Muscle of leg (tissue), 11 donors: ENCODE results near the gene EIF4G1. TPM values are rescaled to one million over a fixed set of nuclear protein-coding genes. Genes with fewer than 3 reads are reported as not detected.

Experiments used
- DNase-seq: peaks from one replicate; pipeline ENCODE4 v3.0.0; 2013
- H3K27ac ChIP-seq: one replicate; pipeline ENCODE4 v1.5.1; 2013; ENCODE audit warnings: mild to moderate bottlenecking, low read length, control low read depth
- H3K27me3 ChIP-seq: one replicate; pipeline ENCODE4 v1.6.1; 2013; ENCODE audit warnings: low read length; ENCODE audit not compliant: control insufficient read depth, insufficient read depth
- H3K36me3 ChIP-seq: one replicate; pipeline ENCODE4 v1.6.1; 2013; ENCODE audit warnings: low read length; ENCODE audit not compliant: control insufficient read depth, insufficient read depth
- H3K4me1 ChIP-seq: one replicate; pipeline ENCODE4 v1.6.1; 2013; ENCODE audit warnings: low read length; ENCODE audit not compliant: control insufficient read depth, insufficient read depth
- H3K4me3 ChIP-seq: one replicate; pipeline ENCODE4 v1.5.1; 2013; ENCODE audit warnings: low read length, control low read depth
- H3K9me3 ChIP-seq: replicated peaks from 2 replicates; pipeline ENCODE4 v1.6.1; 2013; ENCODE audit warnings: low read depth, low read length; ENCODE audit not compliant: control insufficient read depth
- WGBS: methylation state at CpG from one replicate; pipeline ENCODE4 v1.1.5; 2013; ENCODE audit warnings: missing lambda C conversion rate; ENCODE audit not compliant: insufficient coverage; 5-methylcytosine and 5-hydroxymethylcytosine counted together
- polyA plus RNA-seq, 8 donors: library from polyadenylated mRNA; unstranded; fragments of 120-200 nt; gene quantifications; one replicate each; pipeline versions ENCODE4 v1.2.1 to v1.2.3, GENCODE V29; 2013; ENCODE audit warnings: inconsistent platforms in 1 of 8, low replicate concordance in 1 of 8; ENCODE audit not compliant: insufficient read length in 8 of 8, insufficient read depth in 1 of 8
- total RNA-seq: library from RNA; stranded (reverse); fragments of 120-200 nt; gene quantifications from one replicate; pipeline ENCODE4 v1.2.4, GENCODE V29; 2013

Gene EIF4G1
- total and polyA plus RNA-seq, 9 donors = 115 to 242 (median 193) TPM

DNA sequence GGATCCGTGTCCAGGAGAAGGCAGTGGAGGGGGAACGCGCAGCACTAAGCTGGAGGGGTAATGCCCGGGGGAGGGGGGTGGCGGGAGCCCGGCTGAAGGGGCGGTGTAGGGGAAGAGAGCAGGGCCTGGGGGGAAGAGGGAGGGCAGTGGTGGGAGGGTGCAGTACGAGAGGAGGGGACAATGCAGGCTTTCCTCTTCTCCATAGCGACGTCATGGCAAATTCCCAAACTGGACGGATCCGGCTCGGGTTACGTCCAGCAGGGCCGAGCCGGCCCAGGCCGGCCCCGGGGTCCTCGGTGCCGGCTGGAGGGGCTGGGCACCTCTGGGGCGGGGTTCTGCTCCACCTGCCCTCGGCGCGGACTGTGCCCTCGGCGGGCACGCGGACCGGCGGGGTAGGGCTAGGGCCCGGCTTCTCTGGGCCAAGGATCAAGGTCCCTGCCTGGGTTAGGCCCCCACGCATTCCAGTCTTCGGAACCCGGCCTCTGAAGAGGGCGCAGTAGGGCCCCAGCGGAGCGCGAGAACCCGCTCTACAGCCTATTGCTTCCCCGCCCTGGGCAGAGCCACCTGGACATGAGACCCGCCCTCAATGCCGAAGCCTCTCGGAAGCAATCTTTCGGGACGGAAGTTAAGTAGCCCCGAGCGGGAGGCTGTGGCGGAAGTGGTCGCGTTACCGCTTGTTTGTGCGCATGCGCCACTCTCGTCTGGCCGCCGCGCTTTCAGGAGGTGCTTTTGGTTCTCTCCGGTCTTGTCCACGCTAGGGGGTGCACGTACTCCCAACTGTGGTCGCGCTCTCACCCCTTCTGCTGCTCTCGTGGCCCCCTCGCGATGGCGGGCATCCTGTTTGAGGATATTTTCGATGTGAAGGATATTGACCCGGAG, 48.5 kb downstream of the EIF4G1 start:
- Histone ChIP-seq H3K4me3 (peak overlapping the region; percentile 88), H3K9me3 (no peaks in the 10 kb centered on the region), H3K27ac (peak overlapping the region; percentile 99), H3K27me3 (no peaks in the 10 kb centered on the region), H3K36me3 (peaks cover 25% of the 10 kb centered on the region), H3K4me1 (peaks cover 21% of the 10 kb centered on the region)
- under 1% methylated on average over 58 of the region's 68 CpGs for WGBS
- DNase-seq = peak; percentile 99

DNA sequence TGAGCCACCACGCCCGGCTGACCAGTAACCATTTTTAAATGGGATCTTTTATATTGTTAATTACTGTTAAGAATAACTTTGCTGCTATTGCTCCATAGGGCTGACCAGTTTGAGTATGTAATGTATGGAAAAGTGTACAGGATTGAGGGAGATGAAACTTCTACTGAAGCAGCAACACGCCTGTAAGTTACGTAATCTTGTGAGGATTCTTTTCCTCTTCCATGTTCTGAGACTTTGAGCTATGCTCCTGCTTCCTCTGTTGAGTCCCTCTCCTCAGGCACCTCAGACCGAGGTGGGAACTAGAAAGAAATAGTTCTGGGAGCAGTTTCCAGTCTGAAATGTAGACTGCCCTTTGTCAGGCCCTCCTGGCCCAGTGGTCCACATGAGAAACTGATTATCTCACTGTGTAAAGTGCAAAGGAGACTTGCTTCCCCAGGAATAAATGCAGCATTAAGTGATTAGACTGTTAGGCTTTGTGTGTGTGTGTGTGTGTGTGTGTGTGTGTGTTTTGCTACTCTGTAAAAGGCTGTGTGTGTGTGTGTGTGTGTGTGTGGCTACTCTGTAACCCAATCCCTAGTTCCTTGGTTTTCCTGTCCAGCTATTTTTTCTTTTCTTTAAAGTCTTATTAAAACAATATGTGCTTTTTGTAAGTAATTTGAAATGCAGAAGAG, 52.3 kb downstream of the EIF4G1 start:
- Histone ChIP-seq H3K4me1 (peaks cover 17% of the 10 kb centered on the region), H3K4me3 (no peak overlapping the region), H3K36me3 (peaks cover 39% of the 10 kb centered on the region), H3K9me3 (no peaks in the 10 kb centered on the region), H3K27me3 (no peaks in the 10 kb centered on the region), H3K27ac (no peak overlapping the region)
- DNase-seq = peak; percentile 68
- WGBS = 20% methylated on average over 1 of the region's 5 CpGs

DNA sequence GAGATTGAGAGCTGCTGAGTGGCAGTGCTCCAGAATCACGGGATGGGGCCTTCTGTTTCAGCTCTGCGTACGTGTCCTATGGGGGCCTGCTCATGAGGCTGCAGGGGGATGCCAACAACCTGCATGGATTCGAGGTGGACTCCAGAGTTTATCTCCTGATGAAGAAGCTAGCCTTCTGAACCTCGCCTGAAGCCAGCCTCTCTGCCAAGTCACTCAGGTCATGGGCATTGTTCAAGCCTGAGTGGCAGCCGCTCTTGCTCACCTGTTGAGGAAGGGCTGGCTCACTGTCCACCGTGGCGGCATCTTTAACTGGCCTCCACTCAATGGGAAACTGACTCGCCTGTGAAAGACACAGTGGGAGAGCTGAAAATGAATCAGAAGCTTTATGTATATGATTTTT, 53.7 kb downstream of the EIF4G1 start:
- peaks cover 39% of the 10 kb centered on the region for H3K36me3 ChIP-seq
- peaks cover 29% of the 10 kb centered on the region for H3K4me1 ChIP-seq
- WGBS = 69% methylated on average over 4 of the region's 9 CpGs
- DNase-seq = no peak
- H3K9me3 ChIP-seq = no peaks in the 10 kb centered on the region
- H3K4me3 ChIP-seq = no peak overlapping the region
- no peaks in the 10 kb centered on the region for H3K27me3 ChIP-seq
- H3K27ac ChIP-seq = peak overlapping the region; percentile 42

DNA sequence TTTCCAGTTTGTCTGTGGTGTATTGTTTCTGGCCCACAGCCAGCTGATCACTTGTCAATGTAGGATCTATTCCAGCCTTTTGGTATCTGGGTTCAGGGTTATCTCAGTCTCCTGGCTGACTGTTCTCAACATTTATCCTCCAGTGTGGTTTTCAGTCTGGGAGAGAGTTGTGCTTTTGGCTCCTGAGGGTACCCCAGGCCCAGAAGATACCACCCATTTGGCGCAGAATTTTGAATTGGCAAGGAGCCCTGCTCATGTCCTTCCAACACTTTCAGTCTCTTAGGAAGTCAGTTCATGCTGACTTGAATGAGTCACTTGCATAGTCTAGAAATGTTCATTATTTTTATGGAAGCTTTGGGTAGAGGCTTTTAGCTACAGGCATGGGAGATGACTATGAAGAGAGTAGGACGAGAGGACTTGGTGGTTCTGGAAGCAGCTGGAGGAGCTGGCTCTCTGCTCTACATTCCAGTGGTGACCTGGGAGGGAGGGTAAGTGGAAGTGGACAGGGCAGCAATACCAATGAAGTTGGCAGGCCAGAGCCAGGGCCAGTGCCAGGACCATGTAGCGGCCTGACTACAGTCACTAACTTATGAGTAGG, 54.3 kb downstream of the EIF4G1 start:
- Histone ChIP-seq H3K27me3 (no peaks in the 10 kb centered on the region), H3K27ac (no peak overlapping the region)
- peak; percentile 78 for DNase-seq

DNA sequence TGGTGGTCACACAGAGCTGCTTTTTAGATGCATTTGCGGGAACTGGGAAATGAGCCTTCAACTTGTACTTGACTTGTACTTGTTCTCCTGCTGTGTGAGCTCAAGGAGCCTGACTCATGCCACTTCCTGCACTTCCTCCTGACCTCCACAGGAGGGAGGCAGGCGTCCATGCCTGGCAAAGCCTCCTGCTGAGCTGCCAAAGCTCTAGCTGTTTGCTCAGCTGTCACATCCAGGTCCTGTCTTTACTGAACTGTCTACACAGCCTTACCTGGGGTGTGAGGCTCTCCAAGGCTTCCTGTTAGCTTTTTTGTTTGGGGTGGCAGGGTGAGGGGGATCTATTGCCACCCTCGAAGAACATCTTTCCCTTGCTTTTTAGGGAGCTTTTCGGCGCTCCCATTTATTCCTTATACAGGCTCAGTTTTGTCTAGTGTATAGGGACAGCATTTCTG, 57.2 kb downstream of the EIF4G1 start:
- DNase-seq = peak; percentile 93
- Histone ChIP-seq H3K9me3 (no peaks in the 10 kb centered on the region), H3K4me3 (no peak overlapping the region), H3K27me3 (peaks cover 3% of the 10 kb centered on the region), H3K27ac (no peak overlapping the region), H3K36me3 (peaks cover 22% of the 10 kb centered on the region), H3K4me1 (peaks cover 28% of the 10 kb centered on the region)
- WGBS = 14% methylated on average over 1 of the region's 5 CpGs

More for the DNA sequence above, 54.3 kb downstream of the EIF4G1 start:
- H3K9me3 ChIP-seq = no peaks in the 10 kb centered on the region
- H3K4me1 ChIP-seq = peaks cover 33% of the 10 kb centered on the region
- WGBS = 65% methylated on average over 2 of the region's 3 CpGs
- peaks cover 39% of the 10 kb centered on the region for H3K36me3 ChIP-seq
- no peak overlapping the region for H3K4me3 ChIP-seq

DNA sequence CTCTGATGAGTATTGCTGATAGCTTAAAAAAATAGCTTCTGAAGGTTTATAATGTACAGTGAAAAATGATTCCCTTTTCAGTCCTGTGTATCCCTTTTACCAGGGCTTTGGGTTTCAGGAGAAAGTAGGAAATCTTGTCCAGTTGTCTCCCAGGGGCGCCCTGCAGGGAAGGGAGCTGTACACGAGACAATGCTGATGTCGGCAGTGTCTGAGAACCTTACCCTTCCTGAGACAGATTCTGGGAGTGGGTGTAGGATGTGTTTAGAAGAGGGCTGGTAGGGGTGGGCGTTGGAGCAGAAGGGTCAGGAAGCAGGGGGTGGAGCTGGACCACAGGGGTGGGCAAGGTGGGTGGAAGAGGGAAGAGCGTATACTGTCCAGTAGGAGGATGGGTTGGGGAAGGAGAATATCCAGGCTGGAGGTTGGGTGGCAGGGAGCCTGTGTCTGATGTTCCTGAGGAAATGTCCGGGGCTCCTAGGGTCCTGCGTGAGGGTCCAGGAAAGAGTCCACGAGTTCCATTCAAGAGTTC, 58.0 kb downstream of the EIF4G1 start:
- no peak for DNase-seq
- Histone ChIP-seq H3K36me3 (peaks cover 18% of the 10 kb centered on the region), H3K27me3 (peaks cover 3% of the 10 kb centered on the region), H3K9me3 (no peaks in the 10 kb centered on the region), H3K27ac (no peak overlapping the region), H3K4me3 (no peak overlapping the region), H3K4me1 (peaks cover 30% of the 10 kb centered on the region)
- 49% methylated on average over 8 of the region's 8 CpGs for WGBS

DNA sequence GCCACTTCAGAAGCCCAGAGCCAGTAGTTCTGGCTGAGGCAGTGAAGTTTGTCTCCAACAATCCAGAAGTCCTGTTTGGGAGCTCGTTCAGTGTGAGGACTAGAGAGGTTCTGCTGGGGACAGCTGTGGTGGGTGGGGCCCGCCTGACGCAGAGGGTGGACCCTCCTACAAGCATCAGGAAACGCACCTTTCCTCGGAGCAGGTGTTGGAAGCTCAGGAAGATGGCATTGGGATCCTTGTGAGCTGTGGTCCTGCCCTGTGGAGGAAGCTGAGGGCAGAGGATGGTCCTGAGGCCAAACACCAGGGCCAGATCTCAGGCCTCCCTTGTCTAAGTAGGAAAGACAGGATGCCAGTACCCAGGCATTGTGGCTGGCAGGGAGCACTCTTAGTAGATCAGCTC, 58.5 kb downstream of the EIF4G1 start:
- WGBS = 55% methylated on average over 5 of the region's 5 CpGs
- Histone ChIP-seq H3K27ac (no peak overlapping the region), H3K4me1 (peaks cover 36% of the 10 kb centered on the region), H3K27me3 (peaks cover 5% of the 10 kb centered on the region), H3K4me3 (no peak overlapping the region), H3K9me3 (no peaks in the 10 kb centered on the region), H3K36me3 (peaks cover 16% of the 10 kb centered on the region)
- no peak for DNase-seq

DNA sequence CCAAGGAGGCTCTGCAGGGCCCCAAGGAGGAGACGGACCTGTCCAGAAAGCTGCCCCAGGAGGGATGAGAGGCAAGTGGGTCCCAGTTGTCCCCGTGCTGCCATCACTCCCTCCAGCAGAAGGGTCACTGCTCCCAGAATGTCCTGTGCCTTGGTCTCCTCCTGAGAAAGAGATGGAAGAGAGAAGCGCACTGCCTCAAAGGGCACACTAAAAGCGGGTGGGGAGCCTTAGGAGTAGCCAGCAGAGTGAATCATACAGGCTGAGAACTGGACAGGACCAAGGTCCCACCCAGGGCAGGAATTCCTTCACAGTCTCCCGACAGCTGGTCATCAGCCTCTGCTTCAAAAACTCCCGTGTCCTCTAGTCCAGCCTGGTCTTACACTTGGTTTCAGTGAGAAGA, 59.0 kb downstream of the EIF4G1 start:
- Histone ChIP-seq H3K9me3 (no peaks in the 10 kb centered on the region), H3K27me3 (peaks cover 5% of the 10 kb centered on the region), H3K36me3 (peaks cover 11% of the 10 kb centered on the region), H3K27ac (no peak overlapping the region), H3K4me1 (peaks cover 37% of the 10 kb centered on the region), H3K4me3 (no peak overlapping the region)
- WGBS = 68% methylated on average over 3 of the region's 6 CpGs
- DNase-seq = peak; percentile 53

DNA sequence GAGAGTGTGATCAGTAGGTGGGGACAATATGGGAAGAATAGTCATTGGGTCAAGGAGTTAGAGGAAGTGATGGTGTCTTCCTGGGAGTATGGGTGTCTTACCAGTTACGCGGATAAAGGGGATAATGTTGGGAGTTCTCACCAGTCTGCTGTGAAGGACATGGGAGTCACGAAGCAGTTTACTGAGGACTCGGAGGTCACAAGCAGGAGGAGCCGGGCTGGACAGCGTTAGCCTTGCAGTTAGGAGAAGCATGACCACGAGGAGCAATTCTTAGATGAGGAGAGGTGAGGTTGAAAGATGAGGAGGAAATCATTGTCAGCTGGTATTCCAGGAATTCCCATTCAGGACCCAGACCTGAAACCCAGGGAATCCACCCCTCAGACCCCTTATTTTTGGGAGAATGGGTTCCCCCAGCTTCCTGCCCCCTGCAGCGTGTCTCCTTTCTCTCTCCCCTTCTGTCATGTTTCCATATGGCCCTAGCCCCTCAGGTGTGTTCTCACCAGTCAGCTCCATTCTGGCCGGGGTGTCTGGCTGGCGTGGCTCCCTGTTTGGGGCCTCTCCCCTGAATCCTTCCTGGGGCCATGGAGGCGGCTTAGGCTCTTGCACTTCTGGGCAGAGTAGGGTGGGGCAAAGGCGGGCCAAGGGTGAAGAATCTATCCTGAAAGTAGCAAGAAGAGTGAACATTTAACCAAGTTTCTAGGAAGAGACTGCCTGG, 61.5 kb downstream of the EIF4G1 start:
- H3K36me3 ChIP-seq = no peaks in the 10 kb centered on the region
- 85% methylated on average over 10 of the region's 12 CpGs for whole genome bisulfite sequencing
- H3K4me3 ChIP-seq = no peak overlapping the region
- no peaks in the 10 kb centered on the region for H3K9me3 ChIP-seq
- H3K27ac ChIP-seq = no peak overlapping the region
- H3K4me1 ChIP-seq = peaks cover 46% of the 10 kb centered on the region
- peaks cover 8% of the 10 kb centered on the region for H3K27me3 ChIP-seq
- DNase-seq = no peak
